Colon (tissue), 2 donors: ENCODE results near the gene SRBD1.

Experiments
- FAIRE-seq: peaks from 2 replicates; lab custom pipeline; 2012; peaks lifted over from hg19 to GRCh38; lab: Jason Lieb, UNC
- donor health status: control.
- donor health status: control.

Gene SRBD1, protein sequence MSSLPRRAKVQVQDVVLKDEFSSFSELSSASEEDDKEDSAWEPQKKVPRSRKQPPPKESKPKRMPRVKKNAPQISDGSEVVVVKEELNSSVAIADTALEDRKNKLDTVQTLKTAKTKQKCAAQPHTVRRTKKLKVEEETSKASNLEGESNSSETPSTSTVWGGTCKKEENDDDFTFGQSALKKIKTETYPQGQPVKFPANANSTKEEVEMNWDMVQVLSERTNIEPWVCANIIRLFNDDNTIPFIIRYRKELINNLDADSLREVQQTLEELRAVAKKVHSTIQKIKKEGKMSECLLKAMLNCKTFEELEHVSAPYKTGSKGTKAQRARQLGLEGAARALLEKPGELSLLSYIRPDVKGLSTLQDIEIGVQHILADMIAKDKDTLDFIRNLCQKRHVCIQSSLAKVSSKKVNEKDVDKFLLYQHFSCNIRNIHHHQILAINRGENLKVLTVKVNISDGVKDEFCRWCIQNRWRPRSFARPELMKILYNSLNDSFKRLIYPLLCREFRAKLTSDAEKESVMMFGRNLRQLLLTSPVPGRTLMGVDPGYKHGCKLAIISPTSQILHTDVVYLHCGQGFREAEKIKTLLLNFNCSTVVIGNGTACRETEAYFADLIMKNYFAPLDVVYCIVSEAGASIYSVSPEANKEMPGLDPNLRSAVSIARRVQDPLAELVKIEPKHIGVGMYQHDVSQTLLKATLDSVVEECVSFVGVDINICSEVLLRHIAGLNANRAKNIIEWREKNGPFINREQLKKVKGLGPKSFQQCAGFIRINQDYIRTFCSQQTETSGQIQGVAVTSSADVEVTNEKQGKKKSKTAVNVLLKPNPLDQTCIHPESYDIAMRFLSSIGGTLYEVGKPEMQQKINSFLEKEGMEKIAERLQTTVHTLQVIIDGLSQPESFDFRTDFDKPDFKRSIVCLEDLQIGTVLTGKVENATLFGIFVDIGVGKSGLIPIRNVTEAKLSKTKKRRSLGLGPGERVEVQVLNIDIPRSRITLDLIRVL

DNA sequence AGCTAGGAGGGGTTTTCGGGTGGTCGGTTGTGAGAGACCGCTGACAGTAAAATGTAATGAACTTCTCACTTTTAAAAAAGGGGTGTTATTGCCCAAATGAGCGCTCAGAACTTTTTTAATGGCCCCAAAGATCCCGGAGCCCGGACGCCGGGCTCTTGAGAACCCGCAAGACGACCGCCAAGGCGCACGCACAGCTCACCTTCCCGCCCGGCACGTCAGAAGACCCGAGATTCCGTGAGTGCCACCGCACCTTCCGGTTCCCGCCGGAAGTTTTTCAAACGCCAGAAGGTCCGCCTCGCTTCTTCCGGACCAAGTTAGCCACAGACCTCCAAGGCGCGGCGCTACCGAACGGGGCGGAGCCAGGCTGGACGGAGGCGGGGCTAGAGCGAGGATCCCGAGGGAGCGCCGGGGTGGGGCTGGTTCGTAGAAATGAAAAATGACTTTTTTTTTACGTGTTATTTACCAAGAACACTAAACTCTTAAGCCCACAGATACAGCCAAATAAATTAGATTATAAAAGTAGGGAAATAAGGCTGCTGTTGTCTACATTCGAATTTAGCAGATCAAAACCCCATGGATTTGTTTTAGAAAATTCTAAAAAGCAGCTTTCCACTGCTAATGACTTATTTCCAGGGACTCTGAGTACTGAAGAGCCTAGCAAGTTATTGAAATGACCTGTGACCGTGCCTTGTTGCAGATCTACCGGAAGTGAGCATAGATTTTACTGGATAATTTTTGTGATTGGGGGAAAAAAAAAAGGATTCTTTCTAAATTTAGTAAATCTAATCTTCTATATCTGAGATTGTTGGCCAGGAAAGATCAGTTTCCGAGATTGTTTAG lies at the start of gene SRBD1:
Gene SRBD1 (minus strand): TSS at position 248 of the 840 bp plus-strand sequence. CDS start 5,826 bp downstream, outside the sequence.
- FAIRE-seq = peak; percentile 73

DNA sequence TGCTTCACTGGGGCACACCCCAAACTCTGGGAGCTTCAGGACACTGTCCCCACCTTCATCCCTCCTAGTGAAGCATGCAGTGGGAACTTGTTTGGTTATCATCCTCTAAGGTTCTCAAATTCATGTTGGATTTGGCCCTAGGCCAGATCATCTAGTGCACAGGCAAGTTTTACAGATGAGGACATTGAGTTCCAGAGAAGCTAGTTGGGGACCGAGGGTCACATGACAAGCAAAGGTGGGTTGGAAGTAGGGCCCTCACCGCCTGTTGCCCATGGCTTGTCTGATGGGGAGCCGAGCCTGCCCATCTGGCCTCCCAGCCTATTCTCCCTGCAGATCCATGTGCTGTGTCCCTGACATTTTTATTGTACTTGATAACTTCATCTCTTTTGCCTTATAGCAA lies 43.2 kb upstream of the SRBD1 start:
- no peak for FAIRE-seq

DNA sequence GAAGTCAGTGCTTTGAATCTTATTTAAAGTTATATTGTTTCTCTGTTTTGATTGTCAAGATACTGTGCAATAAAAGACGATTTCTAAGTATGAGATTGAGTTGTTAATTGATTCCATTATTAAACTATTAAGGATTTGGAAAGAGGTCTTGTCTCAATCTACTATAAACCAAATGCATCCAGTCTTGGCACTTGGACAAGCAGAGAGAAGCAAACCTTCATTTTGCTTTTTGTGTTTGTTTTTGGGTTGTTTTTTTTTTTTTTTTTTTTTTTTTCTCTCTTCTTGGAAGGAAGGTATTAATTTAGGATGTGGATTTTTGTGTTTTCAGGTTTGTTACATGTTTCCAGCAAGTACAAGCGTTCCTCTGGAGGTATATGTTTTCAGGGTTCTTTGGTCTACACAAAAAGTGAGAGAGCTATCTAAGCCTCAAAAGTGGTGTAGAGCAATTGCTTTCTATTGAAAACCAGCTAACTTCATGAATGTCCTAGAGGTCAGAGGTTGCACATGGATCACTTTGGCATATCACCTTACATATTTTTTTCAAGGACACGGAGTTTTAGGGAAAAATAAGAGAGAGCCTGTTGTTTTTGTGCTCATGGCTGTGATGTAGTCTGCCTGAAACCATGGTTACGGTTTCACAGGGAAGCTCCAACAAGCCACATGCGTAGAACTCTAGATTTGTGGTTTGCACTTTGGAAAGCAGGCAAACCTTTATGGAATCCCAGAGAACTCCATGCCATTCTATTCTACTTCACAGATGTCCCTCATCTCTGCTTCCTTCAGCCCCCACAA lies 42.3 kb upstream of the SRBD1 start:
- no peak for FAIRE-seq

DNA sequence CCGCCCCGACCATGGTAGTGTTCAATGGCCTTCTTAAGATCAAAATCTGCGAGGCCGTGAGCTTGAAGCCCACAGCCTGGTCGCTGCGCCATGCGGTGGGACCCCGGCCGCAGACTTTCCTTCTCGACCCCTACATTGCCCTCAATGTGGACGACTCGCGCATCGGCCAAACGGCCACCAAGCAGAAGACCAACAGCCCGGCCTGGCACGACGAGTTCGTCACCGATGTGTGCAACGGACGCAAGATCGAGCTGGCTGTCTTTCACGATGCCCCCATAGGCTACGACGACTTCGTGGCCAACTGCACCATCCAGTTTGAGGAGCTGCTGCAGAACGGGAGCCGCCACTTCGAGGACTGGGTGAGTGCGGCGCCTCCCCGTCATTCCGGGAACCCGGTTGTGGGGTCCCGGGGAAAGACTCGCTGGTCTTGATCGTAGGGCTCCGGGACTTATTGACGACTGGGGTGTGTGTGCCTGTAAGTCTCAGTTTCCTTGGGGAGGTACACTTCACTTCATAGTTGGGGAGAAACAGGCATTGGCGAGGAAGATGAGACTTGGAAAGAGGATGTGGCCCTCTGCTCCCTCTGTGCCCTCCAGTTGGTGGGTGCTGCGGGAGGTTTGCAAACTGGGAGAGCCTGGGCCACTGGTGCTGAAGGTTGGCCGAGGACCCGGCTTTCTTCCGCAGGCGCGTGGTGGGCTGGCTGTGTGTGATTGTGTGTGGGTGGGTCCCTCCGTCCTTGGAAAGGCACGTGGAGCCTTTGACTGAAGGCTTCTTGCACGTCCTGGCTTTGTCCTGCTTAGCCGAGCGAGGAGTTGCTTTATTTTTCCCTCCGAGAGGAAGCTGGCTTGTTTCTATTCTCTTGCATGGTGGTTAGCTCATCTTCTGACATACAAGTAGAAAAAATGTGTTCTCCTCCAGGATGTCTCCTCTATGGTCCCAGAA lies 41.3 kb upstream of the SRBD1 start:
- FAIRE-seq = no peak

DNA sequence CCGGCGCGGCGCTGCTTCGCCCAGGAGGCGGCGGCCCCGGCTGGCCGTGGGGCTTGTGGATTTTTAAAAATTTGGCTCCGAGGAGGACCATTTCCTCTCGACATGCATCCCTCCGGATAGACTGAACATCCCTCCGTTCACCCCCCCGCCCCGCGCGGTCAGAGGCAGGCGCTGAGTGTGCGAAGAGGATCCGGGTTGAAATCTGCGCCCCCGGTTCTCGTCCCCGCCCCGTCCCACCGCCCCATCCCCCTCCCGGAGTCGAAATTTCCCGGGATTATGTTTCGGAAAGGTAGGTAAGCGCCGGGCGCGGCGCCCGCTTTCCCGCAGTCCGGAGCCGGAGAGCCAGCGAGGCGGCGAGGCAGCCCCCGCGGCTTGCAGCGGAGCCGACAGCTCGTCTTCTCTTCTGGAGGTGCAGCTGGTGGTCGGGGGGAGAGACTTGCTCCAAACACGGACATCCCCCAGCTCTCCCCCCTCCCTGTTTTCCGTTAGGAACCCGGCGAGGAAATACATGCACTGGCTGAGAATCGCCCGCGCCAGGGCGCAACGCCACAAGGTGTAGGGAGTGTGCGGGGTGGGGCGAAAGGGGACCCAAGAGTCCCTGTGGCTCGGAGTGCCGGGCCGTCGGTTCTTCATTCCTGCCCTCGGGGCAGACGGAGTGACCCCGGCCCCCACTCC lies 40.5 kb upstream of the SRBD1 start, which contains the start of gene PRKCE:
Gene PRKCE (plus strand): TSS at position 261 of the 675 bp plus-strand sequence.
- no peak for FAIRE-seq

DNA sequence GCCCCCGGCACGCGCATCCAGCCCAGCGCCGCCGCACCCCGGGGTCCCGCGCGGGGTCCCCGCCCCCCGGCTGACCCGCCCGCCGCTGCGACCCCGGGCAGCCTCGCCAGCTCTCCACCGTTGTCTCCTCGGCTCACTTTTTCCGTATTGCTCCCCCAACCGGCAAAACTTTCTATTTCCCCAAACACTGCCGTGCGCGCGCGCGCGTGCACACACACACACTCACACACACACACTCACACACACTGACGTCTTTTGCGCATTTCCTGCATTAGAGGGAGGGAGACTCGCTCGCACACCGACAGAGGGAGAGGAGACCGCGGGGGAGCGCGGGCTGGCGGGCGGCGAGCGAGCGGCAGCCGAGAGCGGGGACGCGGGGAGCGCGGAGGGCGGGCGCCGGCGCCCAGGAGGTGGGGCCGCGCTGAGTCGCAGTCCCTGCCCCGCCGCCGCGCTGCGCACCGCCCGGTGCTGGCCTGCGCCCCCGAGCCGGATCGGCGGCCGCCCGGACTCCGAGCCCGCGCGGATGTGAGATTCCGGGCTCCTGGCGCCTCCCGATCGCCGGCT lies 39.9 kb upstream of the SRBD1 start:
- no peak for FAIRE-seq

DNA sequence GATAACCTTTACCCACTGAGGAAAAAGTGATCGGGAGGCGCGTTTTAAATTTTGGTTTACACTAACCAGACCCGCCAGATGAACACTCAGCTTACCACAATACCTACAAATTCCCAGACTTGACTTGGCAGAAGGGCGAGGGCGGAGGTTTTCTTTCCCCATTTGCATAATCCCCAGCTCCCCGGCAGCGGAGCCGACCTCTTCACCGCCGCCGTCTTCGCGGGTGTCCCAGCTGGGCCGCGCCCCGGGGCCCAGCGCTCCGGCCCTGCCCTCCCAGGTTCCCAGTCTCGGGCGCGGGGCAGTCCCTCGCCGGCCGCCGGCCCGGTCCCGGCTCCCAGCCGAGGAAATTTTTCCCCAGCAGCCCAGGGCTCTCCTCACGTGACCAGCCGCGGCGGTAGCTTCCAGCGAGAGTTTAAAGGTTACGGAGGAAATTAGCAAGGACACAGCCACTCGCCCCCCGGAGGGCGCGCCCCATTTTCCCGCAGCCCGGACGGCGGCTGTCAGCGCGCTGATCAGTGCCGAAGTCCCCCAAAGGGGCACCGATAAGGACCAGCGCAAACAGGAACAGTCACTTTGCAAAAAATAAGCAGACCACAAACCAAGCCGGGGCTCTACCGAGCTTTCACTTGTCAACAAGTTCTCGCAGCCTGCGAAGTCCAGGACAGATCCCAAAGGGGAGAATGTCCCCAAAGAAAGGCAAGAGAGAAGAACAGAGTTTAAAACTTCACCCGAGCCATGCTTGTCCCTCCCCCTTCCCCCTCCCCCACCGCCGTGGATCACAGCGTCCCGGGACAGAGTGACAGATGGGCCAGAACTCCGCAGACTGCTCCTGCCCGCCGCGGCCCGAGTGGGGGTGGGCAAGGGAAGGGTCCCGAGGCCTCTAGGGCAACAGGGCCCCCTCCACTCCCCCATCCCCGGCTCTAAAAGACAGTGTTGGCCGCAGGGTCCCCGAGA lies 39.1 kb upstream of the SRBD1 start:
- FAIRE-seq = no peak

DNA sequence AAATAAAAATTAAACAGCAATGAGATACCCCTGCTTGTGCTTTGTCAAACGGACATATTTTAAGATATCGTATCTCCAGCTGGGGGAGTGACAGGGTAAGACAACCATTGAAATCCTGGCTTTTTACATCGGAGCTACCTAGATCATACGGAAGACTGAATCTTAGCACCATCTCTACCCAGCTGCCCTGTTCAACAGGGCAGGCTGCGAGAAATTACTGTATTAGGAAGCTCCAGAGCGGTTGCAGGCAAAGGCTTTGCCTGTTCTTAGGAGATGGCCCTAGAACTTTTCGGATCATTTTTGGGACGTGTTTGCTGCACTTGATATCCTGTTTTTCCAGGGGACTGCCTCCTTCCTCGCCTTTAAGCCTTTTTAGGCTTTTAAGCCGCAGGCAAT lies 38.4 kb upstream of the SRBD1 start:
- no peak for FAIRE-seq

DNA sequence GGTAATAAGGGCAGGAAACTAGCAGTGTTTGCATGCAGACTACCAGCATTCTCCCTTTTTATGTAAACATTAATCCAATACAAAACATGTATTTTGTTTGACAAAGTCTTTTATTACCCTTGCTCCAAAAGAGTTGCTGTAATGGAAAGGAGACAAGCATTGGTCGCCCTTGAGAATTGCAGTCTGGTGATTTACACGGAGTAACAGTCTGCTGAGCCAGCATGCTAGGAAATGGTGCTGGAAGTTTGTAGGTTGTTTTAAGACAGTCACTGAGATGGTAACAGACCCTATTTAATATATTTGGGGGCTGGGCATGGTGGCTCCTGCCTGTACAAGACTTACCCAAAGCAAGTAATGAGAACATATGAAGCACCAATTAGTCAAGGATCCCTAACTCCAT lies 37.6 kb upstream of the SRBD1 start:
- no peak for FAIRE-seq

DNA sequence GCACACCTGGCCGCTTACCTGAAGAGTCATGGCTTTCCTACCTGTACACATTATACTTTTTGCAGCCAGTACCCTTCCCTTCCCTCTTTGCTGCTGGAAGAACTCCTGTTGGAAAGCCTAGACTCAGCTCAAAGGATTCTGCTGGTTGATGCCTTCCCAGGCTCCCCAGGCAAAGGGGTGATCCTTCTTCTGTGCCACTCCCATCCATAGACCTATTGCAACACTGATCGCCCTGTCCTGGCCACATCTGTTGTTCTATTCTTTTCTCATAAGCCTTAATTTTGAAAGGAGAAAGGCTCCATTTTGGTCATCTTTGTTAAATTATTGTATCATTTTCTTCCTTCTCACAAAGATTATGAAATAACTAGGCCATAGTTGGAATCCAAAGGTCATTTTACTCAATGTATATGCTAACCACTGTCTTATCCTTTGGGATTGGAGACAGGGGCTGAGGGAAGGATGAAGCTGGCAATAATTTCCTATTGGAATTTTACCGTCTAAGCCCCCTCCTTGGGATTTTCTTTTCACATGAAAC lies 37.0 kb upstream of the SRBD1 start:
- FAIRE-seq = no peak

DNA sequence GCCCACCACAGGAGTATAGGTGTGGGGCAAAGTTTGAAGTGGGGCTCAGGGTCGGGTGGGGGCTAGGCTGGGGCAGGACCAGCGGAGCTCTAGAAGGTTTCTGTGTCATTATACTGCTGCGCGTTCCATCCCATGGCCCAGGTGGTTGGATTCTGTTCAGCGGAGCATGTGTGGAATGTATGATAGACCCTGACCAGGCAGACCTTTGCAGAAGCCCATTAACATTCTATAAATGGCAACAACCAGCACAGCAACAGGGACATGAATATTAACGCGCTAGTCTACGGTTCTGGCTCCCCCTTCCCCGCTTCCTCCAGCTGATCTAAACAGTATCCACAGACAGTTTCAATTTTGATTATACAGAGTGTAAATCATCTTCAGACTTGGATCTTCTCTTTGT lies 36.3 kb upstream of the SRBD1 start:
- FAIRE-seq = no peak

DNA sequence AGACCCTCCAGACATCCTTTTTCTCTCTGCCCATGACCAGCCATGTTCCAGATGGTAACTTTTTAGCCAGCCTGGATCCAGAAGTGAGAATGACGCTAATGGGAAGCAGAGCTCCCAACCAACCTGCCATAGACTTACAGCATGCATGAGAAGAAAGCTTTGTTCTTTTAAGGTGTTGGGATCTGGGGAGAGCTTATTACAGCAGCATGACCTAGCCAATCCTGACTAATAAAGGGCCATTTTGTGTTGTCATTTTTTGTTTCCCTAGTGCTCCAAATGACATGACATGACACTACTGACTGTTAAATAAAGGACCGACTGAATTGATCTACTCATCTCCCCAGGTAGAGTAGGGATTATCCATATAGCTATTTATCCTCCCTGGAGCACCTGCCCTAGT lies 35.2 kb upstream of the SRBD1 start:
- no peak for FAIRE-seq

DNA sequence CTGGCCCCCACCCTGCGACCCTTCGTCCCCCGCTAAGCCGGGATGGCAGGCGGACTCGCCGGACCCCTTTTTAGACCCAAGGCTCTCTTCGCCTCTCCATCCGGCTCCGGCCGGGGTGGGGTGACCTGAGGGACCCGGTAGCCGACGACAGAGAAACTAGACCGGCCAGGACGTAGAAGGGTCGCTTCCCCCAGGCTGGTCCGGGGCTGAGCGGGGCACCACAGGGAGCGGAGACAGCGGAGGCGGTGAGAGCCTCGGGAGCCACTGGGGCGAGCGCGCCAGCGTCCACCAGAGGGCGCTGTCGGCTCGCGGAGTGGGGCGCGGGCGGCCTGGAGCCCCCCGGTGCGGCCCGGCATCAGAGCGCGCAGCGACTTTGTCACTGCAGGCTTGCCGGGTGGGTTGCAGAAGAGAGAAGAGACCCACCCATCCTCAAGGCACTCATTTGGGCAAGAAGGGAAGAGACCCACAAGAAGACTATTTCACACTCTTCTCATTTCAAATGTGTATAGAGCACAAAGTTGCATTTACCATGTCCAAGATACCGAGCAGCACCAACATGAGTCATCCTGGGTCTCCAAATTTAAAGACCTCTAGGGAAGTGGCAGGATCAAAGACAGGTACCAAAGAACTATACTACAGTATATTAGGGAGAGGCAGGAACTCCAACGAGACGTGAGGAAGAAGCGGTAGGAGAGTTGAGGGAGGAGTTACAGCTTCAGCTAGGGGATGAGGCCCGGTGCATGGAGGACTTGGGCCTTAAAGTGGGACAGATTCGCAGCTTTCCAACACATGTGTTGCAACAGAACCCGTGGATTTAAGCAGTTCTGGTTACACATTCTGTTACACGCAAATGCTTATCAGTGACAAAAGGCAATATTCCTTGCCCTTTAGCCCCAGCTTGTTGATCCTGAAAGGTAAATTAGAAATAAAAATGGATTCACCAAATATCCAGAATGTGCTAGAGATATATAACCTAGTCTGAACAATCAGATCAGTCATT lies 32.8 kb upstream of the SRBD1 start:
- no peak for FAIRE-seq

DNA sequence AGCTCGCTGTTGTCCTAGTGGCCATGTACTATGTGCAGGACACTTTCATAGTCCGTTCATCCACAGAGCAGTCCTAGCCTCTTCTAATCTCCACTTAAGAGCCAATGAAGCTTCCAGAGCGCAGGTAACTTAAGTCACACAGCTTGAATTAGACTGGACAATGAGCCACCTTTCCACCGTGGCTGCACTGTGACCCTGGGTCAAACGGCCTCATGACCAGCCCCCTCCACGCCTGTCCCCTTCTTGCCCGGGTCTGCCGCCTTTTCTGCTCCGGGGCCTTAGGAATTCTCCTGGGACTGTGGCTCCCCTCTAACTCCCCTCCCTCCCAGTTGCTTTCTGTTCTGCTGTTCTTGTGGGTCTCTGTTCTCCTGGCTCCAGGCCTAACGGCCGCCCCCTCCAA lies 32.0 kb upstream of the SRBD1 start:
- no peak for FAIRE-seq

DNA sequence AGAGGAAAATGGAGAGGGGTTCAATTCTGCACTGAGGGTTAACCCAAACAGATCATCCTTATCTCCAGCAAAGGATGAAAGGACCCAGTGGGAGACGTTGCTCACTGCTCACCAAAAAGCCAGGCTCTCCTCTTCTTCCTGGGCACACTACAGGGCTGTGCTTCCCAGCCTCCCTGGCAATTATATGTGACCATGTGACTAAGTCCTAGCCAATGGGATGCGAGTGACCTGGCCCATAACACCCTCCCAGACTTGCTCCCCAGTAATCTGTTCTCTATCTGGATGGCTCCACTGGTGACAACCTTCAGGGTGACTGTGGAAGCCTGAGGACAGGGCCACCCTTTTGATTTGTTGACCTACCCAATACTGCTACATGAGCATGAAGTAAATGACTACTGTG lies 29.5 kb upstream of the SRBD1 start:
- FAIRE-seq = no peak

DNA sequence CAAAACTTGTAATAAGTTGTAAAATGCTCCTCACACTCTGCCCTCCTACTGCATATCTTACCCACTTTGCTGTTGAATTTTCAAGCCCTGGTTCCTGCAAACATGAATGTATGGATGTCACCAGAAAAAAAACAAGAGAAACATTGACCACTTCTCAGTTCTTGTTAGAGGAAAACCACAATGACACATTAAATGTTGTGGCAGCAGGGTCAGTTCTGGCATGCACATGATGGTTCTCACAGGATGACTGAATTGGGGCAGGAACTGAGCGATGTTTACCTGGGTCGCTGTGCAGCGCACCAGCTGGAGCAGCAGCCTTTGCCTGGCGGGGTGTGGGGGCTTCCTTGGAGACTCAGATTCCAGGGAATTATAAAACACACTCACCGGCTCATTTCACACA lies 26.4 kb upstream of the SRBD1 start:
- no peak for FAIRE-seq
